Sciatic nerve (tissue), 2 donors: ENCODE results near the gene LHX4. TPM values are rescaled to one million over a fixed set of nuclear protein-coding genes. Genes with fewer than 3 reads are reported as not detected.

ENCODE experiments used
- ATAC-seq: fragments of 200-7000 bp; cut with Tn5 transposase; one replicate; pipeline ENCODE4 v1.9.1; 2020; ENCODE audit warnings: mild to moderate bottlenecking, moderate library complexity
- DNase-seq: peaks from one replicate; pipeline ENCODE4 v3.0.0-alpha.2; 2020; ENCODE audit warnings: low spot score
- intact Hi-C: fragments of 100-400 bp; cut with DNase I; formaldehyde crosslinking; loops from one replicate; pipeline ENCODE4 v1.14.2; 2022
- total RNA-seq: library from RNA; stranded (reverse); fragmentation: NEBNext Ultra II Directional; extraction: Animal tissue kit (Norgen Biotek cat#: 25700); gene quantifications from one replicate; pipeline ENCODE4 v1.2.1, GENCODE V29; 2021
- donor health status: DM: no; HTN: no; CAD: no.
- donor health status: DM: no; HTN: no; CAD: no.

Gene LHX4
- total RNA-seq, 1 donor from 2014 or later = not detected

DNA sequence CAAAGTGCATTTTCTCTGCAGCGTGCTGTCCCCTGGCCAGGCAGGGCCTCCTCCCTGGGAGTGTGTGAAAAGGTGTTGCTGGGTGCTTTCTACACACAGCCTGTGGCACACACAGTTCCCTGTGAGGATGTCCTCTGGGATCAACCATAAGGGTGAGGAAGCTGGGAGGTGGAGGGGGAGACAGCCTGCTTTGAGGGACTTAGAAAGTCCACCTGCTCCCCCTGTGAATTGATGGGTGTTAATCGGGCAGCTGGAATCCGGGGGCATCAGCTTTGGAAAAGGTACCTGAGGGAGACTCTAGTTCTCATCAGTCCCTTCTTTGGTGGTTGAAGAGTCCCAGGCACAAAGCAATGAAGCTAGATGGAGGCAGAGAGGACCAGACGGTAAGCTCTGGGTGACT lies 35.8 kb downstream of the LHX4 start:
- intact Hi-C loops = no loop called here

DNA sequence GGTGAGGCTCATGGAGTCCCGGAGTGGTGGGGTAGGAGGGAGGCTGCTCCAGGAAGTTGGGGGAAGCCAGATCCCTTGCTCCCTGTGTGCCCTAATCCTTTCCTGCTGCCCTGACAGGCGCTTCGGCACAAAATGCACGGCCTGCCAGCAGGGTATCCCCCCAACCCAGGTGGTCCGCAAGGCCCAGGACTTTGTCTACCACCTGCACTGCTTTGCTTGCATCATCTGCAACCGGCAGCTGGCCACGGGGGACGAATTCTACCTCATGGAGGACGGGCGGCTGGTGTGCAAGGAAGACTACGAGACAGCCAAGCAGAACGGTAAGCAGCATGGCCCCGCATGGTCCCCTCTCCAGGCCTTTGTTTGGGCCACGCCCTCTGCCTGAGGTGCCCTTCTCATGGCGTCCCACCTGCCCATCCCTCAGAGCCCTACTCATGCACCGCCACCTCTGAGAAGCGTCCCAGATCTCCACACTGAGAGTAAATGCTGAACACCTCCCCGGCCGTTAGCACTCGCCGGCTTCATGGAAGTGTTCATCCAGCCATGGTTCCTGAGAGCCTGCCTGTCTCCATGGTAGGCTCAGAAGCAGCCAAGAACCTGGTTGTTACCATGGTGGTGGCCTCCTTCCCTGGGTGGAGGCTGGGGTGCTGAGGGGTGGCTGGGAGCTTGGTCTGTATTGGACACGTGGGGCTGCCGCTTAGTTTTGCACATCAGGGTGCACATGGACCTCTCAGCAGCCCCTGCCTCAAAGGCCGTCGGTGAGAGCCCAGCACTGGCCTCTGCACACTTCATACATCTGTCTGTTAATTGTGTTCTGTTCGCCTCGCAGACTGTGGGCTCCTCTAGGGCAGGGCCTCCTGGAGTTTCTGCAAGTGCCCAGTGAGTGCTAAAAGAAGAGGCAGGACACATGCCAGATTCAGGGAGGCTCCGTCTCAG lies 36.5 kb downstream of the LHX4 start:
- ATAC-seq (no peak), DNase-seq (no peak)
- intact Hi-C loops = no loop called here

More for the DNA sequence above, 35.8 kb downstream of the LHX4 start:
- ATAC-seq = no peak
- DNase-seq = no peak

DNA sequence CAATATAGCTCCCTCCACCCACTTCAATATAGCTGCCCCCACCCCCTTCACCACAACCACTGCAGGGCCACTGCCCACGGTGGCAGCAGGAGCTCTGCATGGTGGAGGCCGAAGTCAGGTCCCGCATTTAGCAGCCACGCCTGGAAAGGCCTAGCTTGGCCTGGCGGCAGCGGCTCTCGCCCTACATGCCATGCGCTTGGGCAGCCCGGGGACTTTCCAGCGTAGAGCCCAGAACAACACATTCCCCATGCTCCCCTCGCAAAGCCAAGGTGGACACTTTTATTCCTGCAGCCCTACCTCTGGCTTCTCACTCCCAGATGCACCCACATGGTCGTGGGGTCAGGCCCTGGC lies 37.1 kb downstream of the LHX4 start:
- DNase-seq (no peak), ATAC-seq (no peak)
- intact Hi-C loops = no loop called here

DNA sequence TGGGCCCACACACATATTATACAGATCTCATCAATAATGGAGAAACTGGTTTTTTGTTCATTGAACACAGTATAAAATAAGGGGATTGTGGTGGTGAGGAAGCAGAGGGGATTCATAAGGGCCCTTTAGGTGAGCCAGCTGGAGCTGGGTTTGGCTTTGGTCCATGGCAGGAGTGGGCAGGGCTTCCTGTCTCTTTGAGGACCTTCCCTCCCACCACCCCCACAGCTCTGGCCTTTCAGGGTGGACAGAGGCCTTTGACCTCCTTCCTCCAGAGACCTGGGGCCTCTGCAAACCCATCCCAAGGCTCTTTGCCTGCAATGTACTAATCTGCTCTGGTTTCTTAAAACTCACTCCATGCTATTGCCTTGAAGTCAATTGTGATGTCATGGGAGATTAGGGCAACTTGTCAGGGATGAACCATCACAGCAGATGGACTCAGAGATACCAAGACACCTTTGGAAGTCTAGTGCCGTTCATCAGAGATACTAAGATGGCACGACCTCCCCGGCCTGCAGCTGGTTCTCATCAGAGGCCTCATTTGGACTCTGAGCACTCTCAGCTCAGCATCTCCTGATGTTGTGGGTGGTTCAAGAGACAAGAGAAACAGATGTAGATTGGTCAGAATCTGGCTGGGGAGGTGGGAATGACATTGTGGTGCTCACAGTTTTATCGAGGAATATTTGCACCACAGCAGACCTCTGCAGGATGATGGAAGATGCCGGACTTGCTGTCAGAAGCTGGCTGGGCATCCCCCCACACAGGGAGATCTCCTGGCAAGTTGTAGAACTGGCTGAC lies 37.9 kb downstream of the LHX4 start:
- intact Hi-C loops = no loop called here
- ATAC-seq = no peak
- no peak for DNase-seq

DNA sequence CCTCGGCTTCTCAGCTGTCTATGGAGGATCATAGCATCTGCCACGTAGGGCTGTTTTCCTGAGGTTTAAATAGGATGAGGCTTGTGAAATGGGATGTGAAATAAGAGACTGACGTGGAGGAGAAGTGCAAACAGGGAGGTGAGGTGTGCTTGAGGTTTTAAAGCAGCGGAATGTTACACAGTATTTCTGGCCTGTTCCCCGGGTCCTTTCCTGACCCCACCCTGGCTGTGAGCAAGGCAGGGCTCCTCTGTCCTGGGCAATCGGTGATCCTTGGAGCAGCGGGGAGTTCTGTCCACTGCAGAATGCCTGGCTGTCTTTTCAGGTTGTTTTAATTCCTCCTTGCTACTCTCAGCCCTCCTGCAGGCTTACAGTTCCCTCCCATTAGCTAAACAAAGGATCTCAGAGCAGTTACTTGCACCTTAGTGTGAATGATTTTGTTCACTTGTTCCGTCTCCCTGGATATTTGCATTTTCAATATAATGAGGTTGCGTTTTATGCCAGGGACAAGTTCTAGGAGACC lies 38.6 kb downstream of the LHX4 start:
- intact Hi-C loops = no loop called here
- ATAC-seq (no peak), DNase-seq (no peak)

DNA sequence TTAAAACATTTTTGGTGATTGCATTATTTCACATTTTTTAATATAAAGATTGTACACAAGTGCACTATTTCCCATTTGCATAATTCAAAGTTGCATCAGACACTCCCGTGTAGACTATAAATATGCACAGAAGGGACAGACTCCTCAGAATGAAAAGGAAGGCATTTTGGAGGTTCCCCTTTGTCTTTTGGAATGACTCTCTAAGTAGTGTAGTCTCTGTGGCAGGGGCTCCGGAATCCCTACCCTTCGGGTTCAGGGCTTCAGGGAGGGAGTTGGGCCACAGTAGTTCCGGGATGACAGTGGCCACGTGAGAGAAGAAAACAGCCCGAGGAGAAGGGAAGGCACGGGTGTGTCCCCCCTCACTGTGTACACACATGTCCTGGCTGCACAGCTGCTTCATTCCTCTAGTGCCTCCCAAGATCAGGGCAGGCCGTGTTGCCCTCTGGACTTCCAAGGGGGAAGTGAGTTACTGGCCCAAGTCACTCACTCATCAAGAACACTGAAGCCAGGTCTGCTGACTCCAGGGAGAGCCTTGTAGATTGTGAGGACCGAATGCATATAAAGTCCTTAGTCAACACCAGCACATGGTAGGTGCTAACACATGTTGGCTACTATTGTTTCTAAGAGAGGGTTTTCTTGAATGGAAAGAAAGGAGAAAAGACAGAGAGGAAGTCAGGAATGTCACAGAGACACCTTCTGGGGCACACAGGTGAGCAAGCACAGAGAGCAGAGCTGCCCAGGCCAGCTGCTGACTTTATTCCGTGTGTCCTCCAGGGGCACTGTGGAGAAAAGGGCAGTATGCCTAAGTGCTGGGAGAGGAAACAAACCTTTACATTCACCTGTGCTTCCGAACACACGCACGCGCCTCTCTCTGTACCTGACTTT lies 39.8 kb downstream of the LHX4 start:
- DNase-seq (no peak), ATAC-seq (peak; percentile 60)
- intact Hi-C loops = no loop called here

DNA sequence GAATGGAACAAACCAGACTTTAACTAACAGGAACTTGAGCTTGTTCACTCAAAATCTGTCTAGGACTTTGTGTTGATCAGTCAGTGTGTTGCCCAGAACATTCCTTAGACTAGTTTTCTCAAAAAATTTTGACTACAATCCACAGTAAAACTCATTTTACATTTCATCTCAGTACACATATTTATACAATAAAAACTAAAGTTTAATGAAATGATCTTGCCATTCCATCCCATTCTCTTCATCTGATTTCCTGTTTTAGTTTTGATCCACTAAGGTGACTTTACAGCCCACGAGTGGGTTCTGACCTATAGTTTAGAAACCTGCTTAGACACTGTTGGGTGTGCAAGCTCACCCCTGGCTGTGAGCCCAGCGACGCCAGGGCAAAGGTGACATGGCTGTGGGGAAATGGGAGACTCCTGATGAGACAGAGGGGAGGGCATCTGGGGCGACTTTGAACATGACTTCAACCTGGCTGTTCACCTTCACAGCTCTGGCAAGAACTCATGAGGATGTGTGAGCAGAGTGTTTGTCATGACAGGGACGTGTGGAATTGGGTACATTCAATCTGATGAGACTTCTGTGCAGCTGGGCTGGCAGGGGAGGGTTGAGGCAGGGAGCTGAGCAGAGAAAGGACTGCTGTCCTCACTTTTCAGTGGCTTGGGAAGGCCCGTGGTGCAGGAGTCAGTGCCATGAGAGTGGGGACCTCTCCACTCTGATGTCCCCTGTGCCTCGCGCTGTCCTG lies 40.6 kb downstream of the LHX4 start:
- no peak for ATAC-seq
- no peak for DNase-seq
- intact Hi-C loops = no loop called here

DNA sequence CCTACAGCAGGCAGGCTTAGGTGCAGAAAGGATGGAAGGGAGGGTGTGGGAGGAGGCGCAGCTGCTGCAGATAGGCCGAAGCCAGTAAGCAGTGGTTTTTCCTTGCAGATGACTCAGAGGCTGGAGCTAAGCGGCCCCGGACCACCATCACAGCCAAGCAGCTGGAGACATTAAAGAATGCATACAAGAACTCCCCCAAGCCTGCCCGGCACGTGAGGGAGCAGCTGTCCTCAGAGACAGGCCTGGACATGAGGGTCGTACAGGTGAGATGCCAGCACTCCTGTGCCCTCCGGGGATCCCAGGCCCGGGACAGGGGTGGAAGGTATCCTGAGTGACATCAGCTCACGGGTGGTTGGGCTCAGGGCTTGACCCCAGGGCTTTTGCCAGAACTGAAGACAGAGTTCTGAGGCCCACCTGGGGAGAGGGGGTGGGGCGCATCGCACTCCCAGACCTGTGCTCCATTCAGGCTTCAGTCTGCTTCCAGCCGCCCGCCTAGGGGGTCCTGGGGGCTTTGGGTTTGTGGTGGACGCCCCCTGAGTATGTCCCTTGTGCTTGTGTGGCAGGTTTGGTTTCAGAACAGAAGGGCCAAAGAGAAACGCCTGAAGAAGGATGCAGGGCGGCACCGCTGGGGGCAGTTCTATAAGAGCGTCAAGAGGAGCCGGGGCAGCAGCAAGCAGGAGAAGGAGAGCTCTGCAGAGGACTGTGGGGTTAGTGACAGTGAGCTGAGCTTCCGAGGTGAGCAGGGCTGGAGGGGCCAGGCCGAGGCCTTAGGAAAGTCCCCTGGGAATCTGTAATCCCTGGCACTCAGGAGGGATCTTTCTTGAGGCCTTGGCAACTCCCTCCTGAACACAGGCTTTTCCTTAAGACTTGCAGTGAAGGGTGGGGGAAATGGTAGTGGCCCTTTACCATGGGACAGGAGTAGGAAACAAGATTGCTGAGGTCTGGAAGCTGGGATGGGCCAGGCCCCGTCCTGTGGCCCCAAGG lies 41.5 kb downstream of the LHX4 start:
- DNase-seq = no peak
- ATAC-seq = no peak
- intact Hi-C loops = no loop called here

DNA sequence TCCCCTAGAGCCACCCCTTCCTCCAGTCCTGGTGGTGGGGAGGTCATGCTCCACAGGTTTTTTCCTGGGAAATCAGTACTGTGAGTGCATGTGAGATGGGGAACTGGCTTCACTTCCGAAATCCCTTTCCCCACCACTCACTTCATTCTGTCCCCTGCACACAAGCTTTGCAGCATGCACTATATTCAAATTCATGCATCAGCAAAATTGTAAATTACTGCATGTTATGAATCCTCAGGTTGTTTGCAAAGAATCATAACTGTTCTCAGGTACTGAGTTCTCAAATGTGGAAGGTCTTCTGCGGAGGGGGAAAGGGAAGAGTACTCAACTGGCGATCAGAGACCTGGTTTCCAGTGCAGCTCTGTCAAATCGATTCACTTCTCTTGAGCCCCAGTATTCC lies 42.3 kb downstream of the LHX4 start:
- DNase-seq (no peak), ATAC-seq (no peak)
- intact Hi-C loops = no loop called here

DNA sequence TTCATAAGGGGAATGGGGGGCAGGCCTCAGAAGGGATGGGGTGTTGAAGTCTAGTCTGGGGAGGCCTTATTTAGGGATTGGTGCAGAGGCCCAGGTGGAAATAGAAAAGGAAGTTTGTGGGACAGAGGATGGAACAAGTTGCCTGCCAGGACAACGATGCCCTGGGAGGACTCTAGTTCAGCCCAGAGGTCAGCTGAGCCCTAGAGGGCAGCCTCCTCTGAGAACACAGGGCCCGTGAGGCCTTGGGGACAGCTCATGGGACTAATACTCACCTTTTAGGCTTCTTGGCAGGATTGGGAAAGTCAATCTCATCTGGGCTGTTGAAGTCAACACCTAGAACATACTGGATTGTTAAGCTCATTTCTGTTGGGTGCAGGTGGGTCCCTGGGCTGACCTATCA lies 43.0 kb downstream of the LHX4 start:
- ATAC-seq = no peak
- intact Hi-C loops = no loop called here

DNA sequence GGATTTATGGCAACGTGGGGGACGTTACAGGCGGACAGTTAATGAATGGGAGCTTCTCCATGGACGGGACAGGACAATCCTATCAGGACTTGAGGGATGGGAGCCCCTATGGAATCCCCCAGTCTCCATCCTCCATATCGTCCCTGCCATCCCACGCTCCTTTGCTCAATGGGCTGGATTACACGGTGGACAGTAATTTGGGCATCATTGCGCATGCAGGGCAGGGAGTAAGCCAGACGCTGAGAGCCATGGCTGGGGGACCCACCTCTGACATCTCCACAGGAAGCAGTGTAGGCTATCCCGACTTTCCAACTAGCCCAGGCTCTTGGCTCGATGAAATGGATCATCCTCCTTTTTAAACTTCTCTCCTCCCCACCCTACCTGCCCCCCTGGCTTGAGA lies 44.2 kb downstream of the LHX4 start:
- no peak for ATAC-seq
- no peak for DNase-seq
- intact Hi-C loops = no loop called here

More for the DNA sequence above, 43.0 kb downstream of the LHX4 start:
- no peak for DNase-seq

DNA sequence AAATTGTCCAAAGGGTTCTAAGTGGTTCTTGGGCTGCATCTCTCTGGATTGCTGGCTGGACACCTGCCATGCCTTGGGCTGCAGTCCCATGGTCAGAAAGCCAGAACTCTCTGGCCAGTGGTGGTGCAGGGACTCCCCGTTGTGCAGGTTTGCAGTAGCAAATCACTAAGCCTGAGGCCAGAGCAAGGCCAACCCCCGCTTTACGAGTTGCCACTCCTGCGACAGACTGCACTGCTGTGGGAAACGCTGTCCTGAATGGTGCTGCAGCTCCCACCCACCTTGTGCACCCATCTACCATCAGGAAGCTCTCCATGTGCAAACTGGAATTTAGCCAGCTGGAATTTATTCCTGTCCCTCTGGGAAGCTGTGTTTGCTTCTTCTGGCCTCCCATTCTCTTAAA lies 45.7 kb downstream of the LHX4 start:
- ATAC-seq (no peak), DNase-seq (no peak)
- intact Hi-C loops = no loop called here

DNA sequence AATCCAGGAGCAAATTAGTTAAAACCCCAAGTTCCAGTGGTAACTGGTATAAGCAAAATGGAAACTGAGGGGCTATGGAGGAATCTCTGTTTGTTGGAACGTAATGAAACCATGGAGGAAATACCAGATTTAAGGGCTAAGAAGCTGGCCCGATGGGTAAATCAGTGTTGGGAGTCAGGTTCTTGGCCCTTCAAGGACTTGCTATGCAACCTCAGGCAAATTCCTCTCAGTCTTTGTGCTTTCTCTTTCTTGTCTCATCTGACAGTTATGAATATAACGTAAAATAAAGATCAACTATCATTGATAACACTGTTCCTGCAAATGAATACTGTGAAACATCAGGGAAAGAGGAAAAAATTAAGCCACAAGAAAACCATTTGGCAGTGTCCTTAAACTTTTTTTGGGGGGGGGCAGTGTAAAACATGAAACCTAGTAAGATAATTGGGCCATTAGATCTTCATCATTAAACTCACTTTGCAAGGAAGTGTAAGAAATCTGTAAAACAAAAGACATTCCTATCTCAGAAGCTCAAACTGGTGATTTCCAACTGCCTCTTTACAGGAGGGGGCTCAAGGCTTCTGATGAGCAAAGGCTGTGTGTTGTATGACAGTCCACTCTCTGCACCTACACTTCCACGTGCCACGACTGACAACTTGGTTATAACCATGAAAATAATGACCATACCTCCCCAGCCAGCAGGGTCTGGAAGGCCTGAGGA lies 47.6 kb downstream of the LHX4 start:
- ATAC-seq (no peak), DNase-seq (no peak)
- intact Hi-C loops = no loop called here

DNA sequence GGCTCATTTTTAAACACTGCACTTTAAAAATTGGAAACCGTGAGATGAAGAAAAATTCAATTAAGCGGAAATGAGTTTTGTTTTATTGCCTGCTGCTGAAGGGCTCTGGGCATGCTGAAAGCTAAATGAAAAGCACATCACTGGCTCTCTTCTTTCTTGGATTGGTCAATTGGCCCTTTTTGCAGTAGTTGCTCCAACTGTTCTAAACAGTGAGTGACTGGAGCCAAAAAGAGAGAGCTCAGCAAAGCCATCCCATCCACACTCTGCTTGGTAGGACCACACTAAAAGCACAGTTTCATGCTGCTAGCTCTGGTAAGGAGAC lies 48.1 kb downstream of the LHX4 start:
- no peak for ATAC-seq
- intact Hi-C loops = no loop called here
- DNase-seq = no peak

DNA sequence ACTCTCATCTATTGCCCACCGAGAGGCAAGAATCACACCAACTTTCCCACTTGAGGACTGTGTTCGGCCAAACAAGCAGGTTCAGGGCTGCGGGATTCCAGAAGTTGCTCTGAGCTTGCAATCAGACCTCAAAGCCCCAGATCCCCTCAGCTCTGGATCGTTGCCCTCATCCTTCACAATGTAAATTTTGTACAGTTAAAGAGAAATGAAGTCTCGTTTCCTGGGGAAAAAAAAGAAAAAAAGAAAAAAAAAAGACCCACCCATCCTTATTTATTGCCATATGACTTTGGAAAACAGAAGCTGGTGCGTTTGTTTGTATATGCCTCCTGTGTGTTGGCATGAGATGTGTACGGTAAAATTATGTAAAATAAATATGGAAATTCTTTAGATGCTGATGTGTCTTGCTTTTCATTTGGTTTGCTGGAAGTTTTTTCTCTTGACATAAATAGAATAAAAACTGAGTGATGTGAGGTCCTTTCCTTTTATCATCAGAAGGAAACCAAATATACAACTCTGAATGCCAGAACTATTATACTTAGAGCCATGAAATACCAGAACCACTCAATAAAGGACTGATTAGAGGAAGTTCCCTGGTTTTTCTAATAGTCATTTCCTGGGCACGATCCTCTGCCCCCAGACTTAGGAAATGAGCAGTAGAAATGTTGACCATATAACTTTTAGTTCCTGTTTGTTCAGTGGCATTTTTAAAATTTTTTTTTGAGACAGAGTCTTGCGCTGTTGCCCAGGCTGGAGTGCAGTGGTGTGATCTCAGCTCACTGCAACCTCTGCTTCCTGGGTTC lies 48.7 kb downstream of the LHX4 start:
- ATAC-seq (peak; percentile 72), DNase-seq (no peak)
- intact Hi-C loops = no loop called here

DNA sequence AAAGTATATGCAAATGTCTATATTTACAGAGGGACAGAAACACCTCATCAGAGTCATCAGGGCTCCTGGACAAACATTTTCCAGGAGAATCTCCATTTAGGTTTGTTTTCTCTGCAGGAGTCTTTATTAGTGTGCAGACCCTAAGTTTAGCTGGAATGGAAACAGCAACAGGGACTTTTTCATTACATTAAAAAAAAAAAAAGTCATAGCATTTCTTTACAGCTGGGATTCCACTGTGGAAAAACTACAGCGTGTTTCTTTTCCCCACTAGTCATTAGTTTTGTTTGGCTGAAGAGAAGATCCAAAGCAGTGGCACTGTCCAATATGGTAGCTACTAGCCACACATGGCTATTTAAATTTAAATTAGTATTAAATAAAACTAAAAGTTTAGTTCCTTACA lies 49.6 kb downstream of the LHX4 start:
- intact Hi-C loops = no loop called here
- no peak for DNase-seq
- ATAC-seq = no peak
